Prostate gland (tissue), 2 donors: ENCODE data around the gene FFAR3. TPM values are rescaled to one million over a fixed set of nuclear protein-coding genes. Genes with fewer than 3 reads are reported as not detected.
A peak's percentile ranks its signal among the peaks of the same experiment; 100 is the strongest.

Experiments
- DNase-seq: peaks from one replicate; pipeline ENCODE4 v3.0.0-alpha.2; 2019; ENCODE audit warnings: low spot score
- H3K27ac ChIP-seq, 2 donors: fragments of 200-600 bp; sonication (generic); 2 replicates each; pipeline ENCODE4 v1.5.1; 2017 to 2019
- H3K27me3 ChIP-seq: fragments of 200-600 bp; sonication (generic); replicated peaks from 2 replicates; pipeline ENCODE4 v1.5.1; 2019; ENCODE audit not compliant: insufficient read depth
- H3K36me3 ChIP-seq, 2 donors: fragments of 200-600 bp; sonication (generic); 1 replicate in 1 of 2; 2 replicates in 1 of 2; pipeline versions ENCODE4 v1.5.1 to v1.8.1; 2017 to 2019
- H3K4me1 ChIP-seq: fragments of 200-600 bp; sonication (generic); replicated peaks from 2 replicates; pipeline ENCODE4 v1.5.1; 2019
- H3K4me3 ChIP-seq, 2 donors: fragments of 200-600 bp; sonication (generic); 2 replicates each; pipeline ENCODE4 v1.5.1; 2017 to 2019
- H3K9me3 ChIP-seq: fragments of 200-600 bp; sonication (generic); 2 replicates; pipeline ENCODE4 v1.5.1; 2017
- POLR2A ChIP-seq: fragments of 450-650 bp; IDR thresholded peaks from one replicate; pipeline ENCODE4 v1.6.1; 2016; ENCODE audit warnings: antibody characterized with exemption, mild to moderate bottlenecking
- POLR2AphosphoS5 ChIP-seq: sonication (generic); formaldehyde crosslinking; IDR thresholded peaks from one replicate; pipeline ENCODE4 v1.6.1; 2017; ENCODE audit warnings: antibody characterized with exemption
- WGBS: methylation state at CpG from one replicate; pipeline ENCODE4 v1.1.5; 2018; 5-methylcytosine and 5-hydroxymethylcytosine counted together
- intact Hi-C: fragments of 100-400 bp; cut with DNase I; formaldehyde crosslinking; loops from one replicate; pipeline ENCODE4 v1.14.2; 2022
- total RNA-seq, 2 donors: library from RNA; depleted of rRNA; stranded (reverse); fragments of >200 nt; gene quantifications; one replicate each; pipeline ENCODE4 v1.1.0, GENCODE V29; 2016
- TF ChIP-seq, protein P1 (sequence below), 4 experiments: fragments of 200-600 bp in 2 of 4; fragments of 450-650 bp in 2 of 4; sonication (generic) in 2 of 4; IDR thresholded peaks; 1 replicate in 3 of 4; 2 replicates in 1 of 4; pipeline ENCODE4 v1.5.1; 2016 to 2019; ENCODE audit warnings: antibody characterized with exemption in 4 of 4, mild to moderate bottlenecking in 2 of 4, moderate library complexity in 2 of 4

Gene FFAR3
- total RNA-seq, 2 donors from 2014 or later = 1.6 TPM; not detected in 1

DNA sequence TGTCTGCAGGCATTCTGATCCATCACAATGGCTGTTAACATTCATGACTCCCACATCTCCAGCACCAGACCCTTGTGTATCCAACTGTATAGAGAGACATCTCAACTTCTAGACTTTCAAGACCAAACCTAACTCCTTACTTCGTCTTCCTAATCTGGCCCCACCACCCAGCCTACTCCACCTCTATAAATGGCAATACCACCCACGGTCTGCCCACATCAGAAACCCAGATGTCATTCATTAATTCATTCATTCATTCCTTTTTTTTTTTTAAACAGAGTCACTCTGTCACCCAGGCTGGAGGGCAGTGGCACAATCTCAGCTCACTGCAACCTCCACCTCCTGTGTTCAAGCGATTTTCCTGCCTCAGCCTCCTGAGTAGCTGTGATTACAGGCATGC lies 23.1 kb downstream of the FFAR3 start:
- 76% methylated on average over 3 of the region's 3 CpGs for WGBS
- TF ChIP-seq, protein P1, sequence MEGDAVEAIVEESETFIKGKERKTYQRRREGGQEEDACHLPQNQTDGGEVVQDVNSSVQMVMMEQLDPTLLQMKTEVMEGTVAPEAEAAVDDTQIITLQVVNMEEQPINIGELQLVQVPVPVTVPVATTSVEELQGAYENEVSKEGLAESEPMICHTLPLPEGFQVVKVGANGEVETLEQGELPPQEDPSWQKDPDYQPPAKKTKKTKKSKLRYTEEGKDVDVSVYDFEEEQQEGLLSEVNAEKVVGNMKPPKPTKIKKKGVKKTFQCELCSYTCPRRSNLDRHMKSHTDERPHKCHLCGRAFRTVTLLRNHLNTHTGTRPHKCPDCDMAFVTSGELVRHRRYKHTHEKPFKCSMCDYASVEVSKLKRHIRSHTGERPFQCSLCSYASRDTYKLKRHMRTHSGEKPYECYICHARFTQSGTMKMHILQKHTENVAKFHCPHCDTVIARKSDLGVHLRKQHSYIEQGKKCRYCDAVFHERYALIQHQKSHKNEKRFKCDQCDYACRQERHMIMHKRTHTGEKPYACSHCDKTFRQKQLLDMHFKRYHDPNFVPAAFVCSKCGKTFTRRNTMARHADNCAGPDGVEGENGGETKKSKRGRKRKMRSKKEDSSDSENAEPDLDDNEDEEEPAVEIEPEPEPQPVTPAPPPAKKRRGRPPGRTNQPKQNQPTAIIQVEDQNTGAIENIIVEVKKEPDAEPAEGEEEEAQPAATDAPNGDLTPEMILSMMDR (IDR thresholded peaks at IDR 0.05) = no peak
- TF ChIP-seq POLR2AphosphoS5 = no peak
- no peak for TF ChIP-seq POLR2A
- H3K27ac ChIP-seq = no peak overlapping the region
- intact Hi-C loops = no loop called here
- H3K27me3 ChIP-seq = no peaks in the 10 kb centered on the region
- H3K9me3 ChIP-seq = no peaks in the 10 kb centered on the region
- H3K4me1 ChIP-seq = no peaks in the 10 kb centered on the region
- no peaks in the 10 kb centered on the region for H3K36me3 ChIP-seq
- no peak overlapping the region for H3K4me3 ChIP-seq
- no peak for DNase-seq

DNA sequence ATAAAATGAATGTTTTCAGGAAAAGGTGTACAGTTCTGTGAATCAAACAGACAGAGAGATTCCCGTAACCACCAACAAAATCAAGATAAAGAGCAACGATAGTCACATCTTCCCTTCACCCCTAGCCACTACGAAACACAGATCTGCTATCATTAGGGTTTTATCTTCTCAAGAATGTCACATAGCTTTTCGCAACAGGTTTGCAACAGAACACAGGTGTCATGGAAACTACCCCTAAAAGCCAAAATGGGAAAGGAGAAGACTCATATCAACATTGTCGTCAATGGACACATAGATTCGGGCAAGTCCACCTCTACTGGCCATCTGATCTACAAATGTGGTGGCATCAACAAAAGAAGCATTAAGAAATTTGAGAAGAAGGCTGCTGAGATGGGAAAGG lies 23.7 kb downstream of the FFAR3 start:
- intact Hi-C loops = no loop called here
- TF ChIP-seq POLR2AphosphoS5 (no peak), POLR2A (no peak)
- TF ChIP-seq, protein P1 (IDR thresholded peaks at IDR 0.05) = no peak
- Histone ChIP-seq H3K36me3 (no peaks in the 10 kb centered on the region), H3K4me1 (no peaks in the 10 kb centered on the region), H3K27ac (no peak overlapping the region), H3K27me3 (no peaks in the 10 kb centered on the region), H3K4me3 (no peak overlapping the region), H3K9me3 (no peaks in the 10 kb centered on the region)
- WGBS = 87% methylated on average over 6 of the region's 6 CpGs
- no peak for DNase-seq

DNA sequence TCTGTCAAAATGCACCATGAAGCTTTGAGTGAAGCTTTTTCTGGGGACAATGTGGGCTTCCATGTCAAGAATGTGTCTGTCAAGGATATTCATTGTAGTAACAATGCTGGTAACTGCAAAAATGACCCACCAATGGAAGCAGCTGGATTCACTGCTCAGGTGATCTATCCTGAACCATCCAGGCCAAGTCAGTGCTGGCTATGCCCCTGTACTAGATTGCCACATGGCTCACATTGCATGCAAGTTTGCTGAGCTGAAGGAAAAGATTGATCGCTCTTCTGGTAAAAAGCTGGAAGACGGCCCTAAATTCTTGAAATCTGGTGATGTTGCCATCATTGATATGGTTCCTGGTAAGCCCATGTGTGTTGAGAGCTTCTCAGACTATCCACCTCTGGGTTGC lies 25.3 kb downstream of the FFAR3 start:
- no peaks in the 10 kb centered on the region for H3K9me3 ChIP-seq
- DNase-seq = no peak
- intact Hi-C loops = no loop called here
- no peaks in the 10 kb centered on the region for H3K27me3 ChIP-seq
- no peak overlapping the region for H3K27ac ChIP-seq
- no peaks in the 10 kb centered on the region for H3K36me3 ChIP-seq
- H3K4me3 ChIP-seq = no peak overlapping the region
- WGBS = 96% methylated on average over 2 of the region's 2 CpGs
- H3K4me1 ChIP-seq = peaks cover 5% of the 10 kb centered on the region
- TF ChIP-seq POLR2A = no peak
- TF ChIP-seq, protein P1 (IDR thresholded peaks at IDR 0.05) = no peak
- no peak for TF ChIP-seq POLR2AphosphoS5

DNA sequence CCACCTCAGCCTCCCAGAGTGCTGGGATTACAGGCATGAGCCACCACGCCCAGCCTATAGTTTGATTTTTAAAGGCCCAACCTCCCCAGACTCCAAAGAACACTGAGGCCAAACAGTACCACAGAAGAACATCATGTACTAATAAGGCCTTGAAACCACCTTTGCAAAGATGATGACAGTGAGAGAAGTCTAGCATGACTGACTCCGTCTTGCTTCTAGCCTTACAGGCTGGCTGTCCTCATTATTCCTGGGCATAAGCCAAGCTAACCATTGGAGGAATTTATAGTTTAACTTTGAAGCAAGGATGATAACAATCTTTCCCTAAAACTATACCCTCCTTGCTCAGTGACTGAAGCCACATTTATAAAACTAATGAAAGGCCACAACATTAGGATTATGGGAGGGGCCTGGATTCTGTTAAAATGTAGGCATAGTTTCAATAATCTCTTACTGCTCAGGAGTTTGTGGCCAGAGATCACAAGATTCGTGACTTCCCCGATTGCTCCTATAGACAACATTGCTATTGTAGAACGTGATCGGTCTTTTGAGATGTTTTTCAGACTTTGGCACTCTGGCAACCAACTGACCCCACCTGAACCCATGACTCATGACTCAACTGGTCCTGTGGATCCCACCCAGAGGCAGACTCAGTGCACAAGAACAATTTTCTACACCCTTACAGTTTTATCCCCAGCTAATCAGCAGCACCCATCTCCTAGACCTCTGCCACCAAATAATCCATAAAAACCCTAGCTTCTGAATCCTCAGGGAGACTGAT lies 30.2 kb downstream of the FFAR3 start:
- Histone ChIP-seq H3K36me3 (no peaks in the 10 kb centered on the region), H3K27me3 (no peaks in the 10 kb centered on the region), H3K4me1 (peaks cover 15% of the 10 kb centered on the region), H3K4me3 (no peak overlapping the region), H3K27ac (peak overlapping the region in 1 of 2 donors; percentile 68), H3K9me3 (no peaks in the 10 kb centered on the region)
- TF ChIP-seq POLR2AphosphoS5 = peak; percentile 89
- TF ChIP-seq POLR2A = no peak
- DNase-seq = peak; percentile 65
- WGBS = 32% methylated on average over 6 of the region's 6 CpGs
- intact Hi-C loops = no loop called here

DNA sequence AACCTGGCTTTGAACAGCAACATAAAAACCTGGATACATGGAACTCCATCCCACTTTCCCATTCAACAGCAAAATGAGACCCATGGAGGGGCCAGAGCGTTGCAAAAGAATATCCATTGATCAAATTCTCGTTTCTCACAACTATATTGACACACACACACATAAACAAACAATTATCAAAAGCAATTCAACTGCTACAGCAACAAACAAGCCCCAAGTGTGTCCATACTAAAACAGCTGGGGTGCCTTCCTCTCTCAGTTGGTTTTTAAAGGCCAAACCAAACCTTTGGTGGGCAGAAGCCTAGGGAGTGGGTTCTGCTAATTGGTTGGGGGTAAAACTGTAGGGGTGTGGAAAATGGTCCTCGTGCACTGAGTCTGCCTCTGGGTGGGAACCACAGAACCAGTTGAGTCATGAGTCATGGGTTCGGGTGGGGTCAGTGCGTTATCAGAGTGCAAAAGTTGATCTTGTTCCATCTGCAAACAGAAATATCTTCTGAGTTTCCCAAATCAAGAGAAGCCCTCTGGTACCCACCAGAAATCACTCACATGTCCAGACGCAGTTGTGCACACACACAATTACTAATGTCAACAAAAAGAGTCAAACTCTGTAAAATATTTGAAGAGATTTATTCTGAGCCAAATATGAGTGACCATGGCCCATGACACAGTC lies 31.1 kb downstream of the FFAR3 start:
- H3K27ac ChIP-seq = peak overlapping the region in 1 of 2 donors; percentile 68
- peaks cover 15% of the 10 kb centered on the region for H3K4me1 ChIP-seq
- intact Hi-C loops = no loop called here
- TF ChIP-seq, protein P1 (IDR thresholded peaks at IDR 0.05) = no peak
- TF ChIP-seq POLR2A (no peak), POLR2AphosphoS5 (no peak)
- H3K4me3 ChIP-seq = no peak overlapping the region
- DNase-seq = no peak
- whole genome bisulfite sequencing = 58% methylated on average over 6 of the region's 6 CpGs
- H3K27me3 ChIP-seq = no peaks in the 10 kb centered on the region
- no peaks in the 10 kb centered on the region for H3K36me3 ChIP-seq
- H3K9me3 ChIP-seq = no peaks in the 10 kb centered on the region
